ENCODE data around the gene CTDSP1. TPM values are rescaled to one million over a fixed set of nuclear protein-coding genes. Genes with fewer than 3 reads are reported as not detected.

CTDSP1 gene
- total RNA-seq, 1 donor from 2014 or later, result 105 TPM

Other genes starting within 250 kb of the CTDSP1 start
- gene CXCR1, start 232.9 kb upstream of the CTDSP1 start, total RNA-seq, result 0.30 TPM
- gene ARPC2, start 182.7 kb upstream of the CTDSP1 start, total RNA-seq, result 51.4 TPM
- gene GPBAR1, start 138.9 kb upstream of the CTDSP1 start, total RNA-seq, result 1.3 TPM
- gene AAMP, start 129.7 kb upstream of the CTDSP1 start, total RNA-seq, result 43.9 TPM
- 102 TPM for gene PNKD, start 129.3 kb upstream of the CTDSP1 start, total RNA-seq
- 117 TPM for gene TMBIM1, start 107.4 kb upstream of the CTDSP1 start, total RNA-seq
- gene CATIP, start 43.0 kb upstream of the CTDSP1 start, total RNA-seq, result not detected
- 3.3 TPM for gene SLC11A1, start 17.6 kb upstream of the CTDSP1 start, total RNA-seq
- gene VIL1, start 19.3 kb downstream of the CTDSP1 start, total RNA-seq, result 2.6 TPM
- gene USP37, start 168.5 kb downstream of the CTDSP1 start, total RNA-seq, result 4.8 TPM
- gene CNOT9, start 169.0 kb downstream of the CTDSP1 start, total RNA-seq, result 14.1 TPM
- 0.43 TPM for gene PLCD4, start 208.0 kb downstream of the CTDSP1 start, total RNA-seq